Astrocyte (in vitro differentiated cells and primary cell): Measurements from ENCODE around the gene WNT7A. TPM values are rescaled to one million over a fixed set of nuclear protein-coding genes. Genes with fewer than 3 reads are reported as not detected.

Source experiments
- DNase-seq: peaks from one replicate; pipeline ENCODE4 v3.0.0-alpha.2; 2010; ENCODE audit warnings: low read depth
- FAIRE-seq: peaks from 2 replicates; lab custom pipeline; 2011; peaks lifted over from hg19 to GRCh38; lab: Jason Lieb, UNC
- H2AFZ ChIP-seq: 2 replicates; pipeline ENCODE4 v1.6.0; 2012; ENCODE audit warnings: low read depth, low read length, inconsistent platforms
- H3K27ac ChIP-seq: 2 replicates; pipeline ENCODE4 v1.5.1; 2011; ENCODE audit warnings: low read depth, low read length, inconsistent platforms
- H3K27me3 ChIP-seq: 2 replicates; pipeline ENCODE4 v1.6.0; 2011; ENCODE audit warnings: low read length, inconsistent platforms; ENCODE audit not compliant: insufficient read depth
- H3K36me3 ChIP-seq: 2 replicates; pipeline ENCODE4 v1.5.1; 2011; ENCODE audit warnings: low read length, inconsistent platforms; ENCODE audit not compliant: insufficient read depth
- H3K4me1 ChIP-seq: 2 replicates; pipeline ENCODE4 v1.5.1; 2011; ENCODE audit warnings: low read length, inconsistent platforms; ENCODE audit not compliant: insufficient read depth
- H3K4me2 ChIP-seq: 2 replicates; pipeline ENCODE4 v1.6.0; 2012; ENCODE audit warnings: low read length, inconsistent platforms
- H3K4me3 ChIP-seq: 2 replicates; pipeline ENCODE4 v1.5.1; 2011; ENCODE audit warnings: low read depth, mild to moderate bottlenecking, low read length, inconsistent platforms; ENCODE audit not compliant: insufficient read depth
- H3K79me2 ChIP-seq: 2 replicates; pipeline ENCODE4 v1.6.0; 2012; ENCODE audit warnings: mild to moderate bottlenecking, low read length, inconsistent platforms; ENCODE audit not compliant: insufficient read depth
- H3K9ac ChIP-seq: 2 replicates; pipeline ENCODE4 v1.6.0; 2012; ENCODE audit warnings: mild to moderate bottlenecking, low read length, inconsistent platforms
- H3K9me3 ChIP-seq: 2 replicates; pipeline ENCODE4 v1.5.1; 2012; ENCODE audit warnings: low read depth, mild to moderate bottlenecking, low read length, inconsistent platforms; ENCODE audit not compliant: insufficient read depth
- H4K20me1 ChIP-seq: 2 replicates; pipeline ENCODE4 v1.6.0; 2012; ENCODE audit warnings: low read length, inconsistent platforms; ENCODE audit not compliant: insufficient read depth
- H3K27ac Mint-ChIP-seq: one replicate; pipeline ENCODE4 v1.8.0; 2021; ENCODE audit warnings: mild to moderate bottlenecking, mixed read lengths; ENCODE audit not compliant: unreplicated experiment
- H3K27me3 Mint-ChIP-seq: one replicate; pipeline ENCODE4 v1.8.0; 2021; ENCODE audit warnings: low read depth, mixed read lengths; ENCODE audit not compliant: unreplicated experiment
- H3K36me3 Mint-ChIP-seq: one replicate; pipeline ENCODE4 v1.8.0; 2021; ENCODE audit warnings: low read depth, mixed read lengths; ENCODE audit not compliant: unreplicated experiment
- H3K4me1 Mint-ChIP-seq: one replicate; pipeline ENCODE4 v1.8.0; 2021; ENCODE audit warnings: low read depth, mixed read lengths; ENCODE audit not compliant: unreplicated experiment
- H3K4me3 Mint-ChIP-seq: one replicate; pipeline ENCODE4 v1.8.0; 2021; ENCODE audit warnings: mild to moderate bottlenecking, moderate library complexity, mixed read lengths; ENCODE audit not compliant: unreplicated experiment
- H3K9me3 Mint-ChIP-seq: one replicate; pipeline ENCODE4 v1.8.0; 2021; ENCODE audit warnings: mild to moderate bottlenecking, mixed read lengths; ENCODE audit not compliant: unreplicated experiment
- CTCF ChIP-seq: IDR thresholded peaks from 2 replicates; pipeline ENCODE4 v1.5.1; 2011; ENCODE audit warnings: low read depth, mild to moderate bottlenecking, inconsistent platforms, low read length, moderate library complexity; ENCODE audit not compliant: insufficient read depth
- EZH2 ChIP-seq: IDR thresholded peaks from 2 replicates; pipeline ENCODE4 v1.6.1; 2012; ENCODE audit warnings: mild to moderate bottlenecking, low read length, inconsistent platforms; ENCODE audit not compliant: insufficient read depth
- total RNA-seq: library from RNA; stranded (reverse); gene quantifications from 2 replicates; pipeline ENCODE4 v1.2.1, GENCODE V29; 2021

WNT7A gene
- total RNA-seq, 1 donor from 2014 or later: 1.7 TPM

- H2AFZ ChIP-seq: no peak overlapping the region
- H3K36me3 ChIP-seq: no peaks in the 10 kb centered on the region
- no peaks in the 10 kb centered on the region for H3K4me1 ChIP-seq
- H3K9me3 Mint-ChIP-seq: no peaks in the 10 kb centered on the region
- no peak overlapping the region for H3K4me3 Mint-ChIP-seq
- no peaks in the 10 kb centered on the region for H4K20me1 ChIP-seq
- no peaks in the 10 kb centered on the region for H3K9me3 ChIP-seq
- H3K36me3 Mint-ChIP-seq: peaks cover 2% of the 10 kb centered on the region
- H3K27me3 ChIP-seq: no peaks in the 10 kb centered on the region
- no peak for TF ChIP-seq CTCF
- TF ChIP-seq EZH2: no peak
- peaks cover 14% of the 10 kb centered on the region for H3K27me3 Mint-ChIP-seq
- H3K27ac ChIP-seq: no peak overlapping the region
- no peak overlapping the region for H3K4me3 ChIP-seq
- FAIRE-seq: no peak
- H3K27ac Mint-ChIP-seq: no peak overlapping the region
- H3K4me2 ChIP-seq: no peak overlapping the region
- H3K9ac ChIP-seq: no peak overlapping the region
- no peaks in the 10 kb centered on the region for H3K79me2 ChIP-seq
- DNase-seq: no peak
- peaks cover 4% of the 10 kb centered on the region for H3K4me1 Mint-ChIP-seq
Observed at GRCh38 chr3:13840456-13840855, 39.4 kb downstream of the WNT7A start.

DNA sequence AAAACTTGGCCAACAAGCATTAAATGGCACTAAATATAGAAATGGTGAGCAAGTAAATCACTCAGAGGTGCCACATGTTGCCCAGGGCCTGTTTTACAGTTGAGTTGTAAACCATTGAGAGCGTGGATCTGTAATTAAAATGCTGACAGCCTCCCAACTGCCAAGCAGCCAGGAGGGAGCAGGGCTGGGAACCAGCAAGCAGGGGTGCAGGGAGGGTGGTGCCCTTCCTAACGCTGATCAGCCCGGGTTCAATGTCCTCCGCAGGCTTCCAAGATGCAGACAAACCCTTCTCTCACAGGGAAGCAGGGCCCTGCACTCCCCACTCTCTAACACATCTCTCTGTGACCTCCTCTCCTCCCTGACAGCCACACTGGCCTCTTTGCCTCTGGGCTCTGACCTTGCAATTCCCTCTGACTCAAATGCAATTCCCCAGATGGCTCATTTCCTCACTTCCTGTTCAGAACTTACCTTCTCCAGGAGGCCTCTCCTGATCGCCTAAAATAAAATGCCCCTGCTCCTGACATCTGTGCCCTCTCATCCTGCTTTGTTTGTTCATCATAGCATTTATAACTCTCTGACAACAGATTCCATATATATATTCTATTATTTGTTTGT is 40.0 kb downstream of the WNT7A start:
- no peaks in the 10 kb centered on the region for H3K4me1 ChIP-seq
- H3K27me3 Mint-ChIP-seq: peaks cover 18% of the 10 kb centered on the region
- TF ChIP-seq CTCF: no peak
- no peak for TF ChIP-seq EZH2
- no peak overlapping the region for H3K27ac ChIP-seq
- H4K20me1 ChIP-seq: no peaks in the 10 kb centered on the region
- no peak for DNase-seq
- H3K27ac Mint-ChIP-seq: no peak overlapping the region
- no peak overlapping the region for H3K4me3 ChIP-seq
- no peaks in the 10 kb centered on the region for H3K79me2 ChIP-seq
- H3K4me2 ChIP-seq: no peak overlapping the region
- FAIRE-seq: no peak
- H3K9me3 ChIP-seq: no peaks in the 10 kb centered on the region
- H3K9me3 Mint-ChIP-seq: no peaks in the 10 kb centered on the region
- peaks cover 2% of the 10 kb centered on the region for H3K36me3 Mint-ChIP-seq
- H3K9ac ChIP-seq: no peak overlapping the region
- no peaks in the 10 kb centered on the region for H3K36me3 ChIP-seq
- no peak overlapping the region for H3K4me3 Mint-ChIP-seq
- H3K27me3 ChIP-seq: peaks cover 2% of the 10 kb centered on the region
- H2AFZ ChIP-seq: no peak overlapping the region
- peaks cover 4% of the 10 kb centered on the region for H3K4me1 Mint-ChIP-seq

- H2AFZ ChIP-seq: no peak overlapping the region
- Mint-ChIP-seq H3K36me3 (peaks cover 2% of the 10 kb centered on the region), H3K9me3 (no peaks in the 10 kb centered on the region), H3K27ac (no peak overlapping the region), H3K4me1 (peaks cover 4% of the 10 kb centered on the region), H3K27me3 (peaks cover 22% of the 10 kb centered on the region), H3K4me3 (no peak overlapping the region)
- no peaks in the 10 kb centered on the region for H3K79me2 ChIP-seq
- H3K27ac ChIP-seq: no peak overlapping the region
- H3K4me1 ChIP-seq: no peaks in the 10 kb centered on the region
- FAIRE-seq (no peak), DNase-seq (no peak)
- no peak overlapping the region for H3K4me3 ChIP-seq
- TF ChIP-seq EZH2: no peak
- no peak for TF ChIP-seq CTCF
- no peak overlapping the region for H3K4me2 ChIP-seq
- H3K9ac ChIP-seq: no peak overlapping the region
- H4K20me1 ChIP-seq: no peaks in the 10 kb centered on the region
- H3K27me3 ChIP-seq: peaks cover 3% of the 10 kb centered on the region
- H3K36me3 ChIP-seq: no peaks in the 10 kb centered on the region
- no peaks in the 10 kb centered on the region for H3K9me3 ChIP-seq
Observed at GRCh38 chr3:13839253-13839652, 40.6 kb downstream of the WNT7A start.
